Activated CD8-positive, alpha-beta memory T cell treated with anti-CD3 and anti-CD28 coated beads, Interleukin-2, amount 50 U/mL, for 1 hour (primary cell): ENCODE data around the gene MEG3.

Experiments used
- DNase-seq: peaks from one replicate; pipeline ENCODE4 v3.0.0-alpha.2; 2020; ENCODE audit errors: extremely low read depth

Gene MEG3

DNA sequence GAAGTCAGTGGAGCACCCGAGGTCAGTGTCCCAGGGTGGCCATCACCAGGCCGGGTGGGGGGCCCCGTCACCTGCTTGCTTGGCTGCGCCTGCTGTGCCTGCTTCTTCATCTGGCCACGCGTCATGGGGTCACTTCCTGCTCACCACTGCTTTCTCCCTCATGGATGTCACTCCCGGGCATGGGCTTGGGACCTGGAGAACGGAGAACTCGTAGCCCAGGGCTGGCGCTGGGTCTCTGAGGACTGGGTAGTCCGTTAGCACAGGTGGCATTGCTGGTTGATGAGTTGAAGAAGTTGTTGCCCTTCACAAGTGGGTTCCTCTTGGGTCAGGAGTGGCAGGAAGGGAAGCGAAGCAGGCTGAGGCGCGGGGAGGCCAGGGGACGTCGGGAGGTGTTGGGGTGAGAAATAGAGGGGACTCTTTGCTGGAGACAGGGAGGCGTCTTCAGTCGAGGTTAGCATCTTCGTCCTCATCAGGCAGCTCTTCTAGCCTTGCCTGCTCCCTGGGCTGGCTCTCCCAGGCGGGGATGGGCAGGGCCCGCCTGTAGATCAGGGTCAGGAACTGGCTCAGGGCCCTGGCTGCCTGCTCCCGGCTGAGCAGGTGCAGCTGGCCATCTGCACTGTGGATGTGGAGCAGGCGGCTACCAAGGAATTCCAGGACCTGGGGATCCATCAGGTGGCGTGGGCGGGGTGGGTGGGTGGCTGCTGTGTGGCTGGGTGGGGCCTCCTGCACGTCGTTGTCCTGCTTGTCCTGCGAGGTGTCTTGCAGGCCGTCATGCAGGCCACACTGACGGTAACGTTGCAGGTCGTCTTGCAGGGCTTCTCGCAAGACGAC is 54.6 kb downstream of the MEG3 start:
- no peak for DNase-seq

DNA sequence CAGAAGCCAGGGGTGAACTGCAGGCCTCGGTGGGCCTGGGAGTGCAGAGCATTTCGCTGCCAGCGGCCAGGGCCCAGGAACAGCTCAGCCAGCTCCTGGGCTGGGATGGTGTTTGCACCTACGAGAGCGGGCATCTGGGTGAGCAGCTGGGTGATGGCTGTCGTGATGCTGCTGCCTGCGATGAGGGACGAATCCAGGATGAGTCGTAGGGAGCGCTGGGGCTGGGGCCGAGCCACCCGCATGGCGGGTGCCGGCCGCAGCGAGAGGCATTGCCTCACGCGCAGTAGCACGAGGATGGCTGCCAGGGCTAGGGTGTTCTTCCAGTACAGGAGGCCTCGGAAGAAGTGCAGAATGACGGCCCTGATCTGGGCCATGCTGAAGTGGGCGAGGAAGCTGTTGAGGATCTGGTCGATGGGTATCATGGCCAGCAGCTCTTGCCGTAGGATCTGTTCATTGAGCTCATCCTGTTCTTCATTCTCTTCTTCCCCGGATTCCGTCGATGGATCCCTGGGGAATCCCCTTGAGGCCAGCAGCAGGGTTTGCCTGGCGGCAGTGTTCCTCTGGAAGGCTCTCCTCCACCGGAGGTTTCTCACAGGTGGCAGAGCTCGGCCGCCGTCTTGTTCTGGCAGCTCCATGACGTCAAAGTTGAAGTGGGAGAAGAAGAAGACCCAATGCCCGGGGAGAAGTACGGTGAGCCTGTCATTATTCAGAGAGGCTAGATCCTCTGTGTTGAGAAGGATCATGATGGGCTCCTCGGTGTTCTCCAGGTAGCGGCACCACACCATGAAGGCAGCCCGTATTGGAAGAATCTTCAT is 55.5 kb downstream of the MEG3 start:
- DNase-seq: no peak

DNA sequence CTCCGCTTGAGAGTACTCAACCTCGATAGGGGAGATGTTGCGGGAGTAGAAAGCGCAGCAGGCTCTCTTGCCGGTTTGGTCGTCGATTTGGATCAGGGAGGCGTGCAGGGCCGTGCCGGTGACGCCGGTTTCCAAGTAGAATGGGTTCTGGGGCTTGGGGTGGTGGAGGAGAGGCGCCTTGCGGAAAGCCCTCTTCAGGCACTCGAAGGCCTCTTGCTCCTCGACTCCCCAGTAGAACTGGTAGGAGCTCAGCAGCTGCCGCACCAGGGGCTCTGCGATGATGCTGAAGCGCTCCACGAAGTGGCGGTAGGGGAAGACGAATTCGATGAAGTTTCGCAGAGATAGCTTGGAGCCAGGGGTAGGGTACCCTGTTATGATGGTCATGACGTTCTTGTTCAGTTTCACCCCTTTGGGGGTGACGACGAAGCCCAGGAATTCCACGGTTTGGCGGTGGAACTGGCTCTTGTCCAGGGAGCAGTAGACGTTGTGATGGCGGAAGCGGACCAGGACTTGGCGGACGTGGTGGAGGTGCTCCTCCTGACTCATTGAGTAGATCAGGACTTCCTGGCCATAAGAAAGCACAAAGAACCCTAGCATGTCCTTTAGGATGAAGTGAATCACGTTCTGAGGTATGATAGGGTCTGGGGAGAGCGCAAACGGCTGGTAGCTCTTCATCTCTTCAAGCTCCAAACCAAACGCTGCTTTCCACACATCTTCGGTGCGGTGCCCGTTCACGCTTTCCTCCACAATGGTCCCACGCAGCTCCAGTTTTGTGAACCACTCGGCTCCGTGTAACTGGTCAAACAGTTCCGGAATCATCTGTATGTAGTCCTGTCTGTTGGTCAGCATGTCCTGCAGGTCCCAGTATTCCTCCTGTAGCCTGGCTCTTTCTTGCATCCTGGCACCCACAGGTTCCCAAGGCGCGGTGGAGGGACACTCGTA is 56.4 kb downstream of the MEG3 start:
- DNase-seq: no peak

DNA sequence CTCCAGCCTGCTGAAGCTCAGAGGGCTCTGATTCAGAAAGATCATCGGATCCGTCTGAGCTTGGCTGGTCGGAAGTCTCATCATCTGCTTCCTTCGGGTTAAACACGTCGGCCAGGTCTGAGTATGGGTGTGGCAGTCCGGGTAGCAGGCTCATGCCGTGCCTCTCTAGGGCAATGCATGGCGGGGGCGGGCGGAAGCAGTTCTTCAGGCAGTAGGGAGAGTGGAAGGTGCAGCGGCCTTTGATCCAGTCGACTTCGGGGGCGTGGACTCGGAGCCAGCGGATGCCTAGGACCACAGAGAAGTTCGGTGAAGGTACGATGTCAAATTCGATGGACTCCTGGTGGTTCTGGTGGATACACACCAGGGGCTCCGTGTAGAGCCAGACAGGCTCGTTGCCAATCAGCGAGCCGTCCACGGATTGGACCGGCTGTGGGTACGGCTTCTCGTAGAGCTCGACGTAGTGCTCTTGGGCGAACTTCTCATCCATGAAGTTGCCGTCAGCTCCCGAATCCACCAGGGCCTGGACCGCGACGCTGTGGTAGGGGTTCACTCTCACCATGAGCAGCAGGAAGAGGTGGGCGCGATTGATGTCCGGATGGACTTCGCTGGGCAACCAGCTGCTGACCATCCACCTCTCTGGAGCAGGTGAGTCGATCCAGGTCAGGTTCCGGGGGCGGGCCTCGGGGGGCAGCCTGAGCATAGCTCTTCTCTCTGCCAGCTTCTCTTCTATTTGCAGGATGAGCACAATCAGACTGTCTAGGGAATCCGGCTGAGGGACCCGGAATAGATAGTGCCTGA is 57.3 kb downstream of the MEG3 start:
- DNase-seq: no peak

DNA sequence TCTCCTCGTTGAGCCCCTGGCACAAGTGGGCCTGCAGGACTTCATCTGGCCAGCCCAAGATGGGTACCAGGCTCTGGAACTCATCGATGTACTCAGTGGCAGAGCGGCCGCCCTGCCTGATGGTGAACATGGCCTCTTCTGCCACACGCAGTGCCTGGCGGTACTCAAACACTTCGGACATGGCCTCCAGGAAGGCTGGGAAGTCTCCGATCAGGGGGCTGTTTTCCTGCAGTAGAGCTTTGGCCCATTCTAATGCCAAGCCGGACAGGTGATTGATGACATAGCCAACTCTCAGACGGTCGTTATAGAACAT is 57.8 kb downstream of the MEG3 start:
- no peak for DNase-seq

DNA sequence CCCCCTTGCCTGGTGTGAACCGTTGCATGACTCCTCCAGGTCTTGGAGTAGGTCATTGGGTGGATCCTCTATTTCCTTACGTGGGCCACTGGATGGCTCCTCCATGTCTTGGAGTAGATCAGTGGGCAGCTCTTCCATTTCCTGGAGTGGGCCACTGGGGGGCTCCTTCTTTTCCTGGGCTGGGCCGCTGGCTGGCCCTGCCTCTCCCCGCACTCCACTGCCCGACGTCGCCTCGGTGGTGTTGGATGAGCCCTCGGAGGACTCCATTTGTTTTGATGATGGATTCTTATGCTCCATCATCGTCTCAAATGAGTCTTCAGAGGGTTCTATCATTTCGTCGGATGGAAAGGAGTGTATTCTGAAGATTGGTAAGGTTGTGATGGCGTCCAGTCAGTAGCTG is 58.5 kb downstream of the MEG3 start:
- no peak for DNase-seq

DNA sequence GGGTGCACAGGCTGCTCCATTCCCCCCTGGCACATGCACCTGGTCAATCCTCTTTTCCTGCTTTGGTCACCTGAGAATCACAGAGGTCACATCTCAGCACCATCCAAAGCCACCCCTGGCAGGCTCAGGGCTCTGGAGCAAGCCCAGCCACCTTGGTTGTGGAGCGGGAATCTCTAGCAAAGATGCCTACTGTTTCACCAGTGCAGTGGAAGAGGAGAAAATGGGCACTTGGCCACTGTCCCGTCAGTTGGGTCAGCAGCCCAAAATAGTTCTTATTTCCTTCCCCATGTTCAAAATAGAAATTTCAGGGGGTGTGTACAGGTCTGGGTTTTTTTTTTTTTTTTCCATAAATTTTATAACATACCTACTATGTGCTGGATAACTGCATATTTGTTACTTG is 59.3 kb downstream of the MEG3 start:
- DNase-seq: no peak

DNA sequence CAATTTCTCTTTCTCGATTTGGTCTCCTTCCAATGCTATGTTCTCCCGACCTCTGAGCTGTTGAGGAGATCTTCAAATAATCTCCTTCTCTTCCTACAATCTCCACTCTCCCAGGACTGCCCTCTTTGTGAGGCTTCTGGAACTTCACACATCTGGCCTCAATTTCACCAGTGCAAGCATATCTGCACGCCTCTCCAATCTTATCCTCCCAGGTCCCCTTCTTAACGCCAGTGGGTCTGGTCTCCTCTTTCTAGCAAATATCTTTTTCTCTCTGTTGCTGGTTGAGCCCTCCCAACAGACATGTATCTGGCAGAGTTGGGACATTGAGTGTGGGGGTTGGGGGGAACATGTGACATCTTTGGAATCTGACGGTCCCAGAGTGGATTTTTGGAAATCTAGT is 59.7 kb downstream of the MEG3 start:
- DNase-seq: no peak

DNA sequence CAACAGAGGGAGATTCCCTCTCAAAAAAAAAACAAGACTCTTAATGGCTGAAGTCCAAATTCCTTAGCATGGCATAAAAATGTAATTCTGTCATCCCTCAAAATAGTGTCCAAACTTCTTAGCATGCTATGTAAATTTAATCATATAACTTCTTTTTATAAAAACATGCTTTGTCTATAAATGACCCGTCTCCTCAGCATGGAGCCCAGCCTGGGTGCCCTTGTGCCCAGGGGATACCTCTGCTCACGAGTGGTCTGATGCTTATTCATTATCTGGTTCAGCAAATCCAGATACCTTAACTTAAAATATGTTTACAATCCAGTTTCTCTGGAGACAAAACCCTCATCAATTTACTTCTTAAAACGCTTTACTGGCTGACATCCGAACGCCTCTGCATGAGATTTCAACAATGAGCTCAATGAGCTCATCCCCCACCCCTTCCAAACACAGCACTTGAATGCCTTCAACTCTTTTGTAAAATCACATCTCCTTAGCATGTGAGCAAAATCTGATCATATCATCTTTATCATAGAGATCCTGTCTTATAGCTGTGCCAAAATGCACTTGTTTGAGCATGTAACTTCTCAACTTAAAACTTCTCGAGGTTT is 61.9 kb downstream of the MEG3 start:
- DNase-seq: no peak

DNA sequence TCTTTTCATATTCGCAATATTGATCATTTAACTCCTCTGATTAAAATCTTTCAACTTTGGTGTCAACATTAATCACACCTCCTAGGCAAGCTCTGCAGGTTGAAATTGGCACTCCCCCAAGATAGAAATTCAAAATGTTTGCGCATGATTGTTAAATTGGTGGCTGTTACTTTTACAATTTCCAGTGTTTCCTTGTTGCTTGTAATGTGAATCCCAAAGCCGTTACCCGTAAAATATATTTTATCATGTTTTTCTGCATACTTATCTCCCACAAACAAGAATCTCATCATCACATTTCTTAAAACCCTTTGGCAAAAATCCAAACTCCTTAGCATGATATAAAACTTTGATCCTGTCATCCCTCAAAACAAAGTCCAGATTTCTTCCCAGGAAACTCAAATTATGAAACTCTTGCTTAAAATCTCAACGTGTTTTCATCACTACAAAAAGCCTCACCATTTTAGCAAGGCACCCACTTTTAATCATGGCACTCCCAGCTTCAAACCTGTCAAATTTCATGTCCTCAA is 62.9 kb downstream of the MEG3 start:
- DNase-seq: no peak

DNA sequence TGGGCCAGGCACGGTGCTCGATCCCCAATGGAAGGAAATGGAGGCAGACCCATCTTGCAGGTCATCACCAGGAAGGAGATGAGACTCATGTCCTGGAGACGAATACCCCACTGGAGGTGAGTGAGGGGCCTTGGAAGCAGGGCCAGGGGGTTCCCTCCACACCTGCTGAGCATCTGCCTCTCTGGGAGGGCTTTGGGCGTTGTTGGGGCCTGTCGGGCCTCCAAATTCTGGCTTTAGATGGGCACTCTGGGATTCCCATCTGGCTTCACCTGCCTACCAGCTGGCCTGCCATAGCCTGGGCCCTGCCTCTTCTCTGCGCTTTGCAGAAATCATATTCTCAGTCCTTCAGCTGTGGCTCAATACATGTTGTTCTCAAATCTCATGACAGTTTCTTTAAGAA is 63.7 kb downstream of the MEG3 start:
- DNase-seq: no peak

DNA sequence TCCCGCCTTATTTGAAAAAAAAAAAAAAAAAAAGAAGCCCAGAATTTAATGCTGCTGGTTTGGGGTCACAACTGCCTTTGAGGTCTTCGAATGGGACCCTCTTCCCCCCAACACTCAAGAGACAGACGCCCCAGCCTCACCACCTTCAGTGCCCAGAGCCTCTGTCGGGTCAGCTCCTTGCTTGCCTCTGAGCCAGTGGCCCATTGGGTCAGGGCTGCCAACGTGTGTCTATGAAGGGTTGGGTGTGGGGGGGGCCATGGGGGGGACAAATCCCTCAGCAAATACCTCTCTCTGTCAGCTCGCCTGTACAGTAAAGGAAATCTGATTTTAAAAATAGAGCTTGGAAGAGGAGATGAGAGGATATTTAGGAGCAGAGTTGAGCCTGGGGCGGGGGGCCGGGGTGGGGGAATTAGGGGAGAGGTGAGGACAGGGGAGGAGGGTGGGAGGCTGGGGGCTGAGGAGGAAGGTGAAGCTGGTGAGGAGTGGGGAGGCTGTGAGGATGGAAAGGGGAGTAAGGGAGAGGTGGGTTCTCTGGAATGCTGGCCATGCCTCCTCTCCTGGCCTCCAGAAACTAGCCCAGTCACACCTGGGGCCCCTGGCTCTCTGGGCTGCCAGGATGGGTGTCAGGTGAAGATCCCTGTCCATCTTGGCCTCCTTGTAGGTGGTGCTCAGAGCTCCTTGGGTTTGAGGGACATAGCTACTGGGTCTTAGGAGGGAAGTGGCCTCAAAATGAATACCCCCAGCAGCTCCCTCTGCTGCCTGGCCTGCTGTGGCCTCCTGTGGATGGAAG is 64.3 kb downstream of the MEG3 start:
- DNase-seq: no peak

DNA sequence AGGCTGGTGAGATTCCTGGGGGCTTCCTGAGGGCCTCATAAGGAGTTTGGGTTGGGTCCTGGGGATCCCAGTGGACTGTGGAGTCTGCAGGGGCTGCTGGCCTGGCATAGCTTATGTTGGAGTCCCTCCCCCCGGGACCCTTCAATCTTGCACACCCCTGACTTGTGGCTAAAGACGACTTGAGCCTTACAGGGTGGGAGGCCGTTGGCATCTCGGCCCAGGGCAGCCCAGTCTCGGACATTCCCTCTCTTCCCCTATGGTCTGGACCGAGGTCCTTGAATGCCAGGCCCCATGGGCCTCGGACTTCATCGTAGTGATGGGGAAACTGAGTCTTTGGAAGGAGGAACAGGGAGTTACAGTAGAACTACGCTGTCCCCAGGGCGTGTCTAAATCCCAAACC is 65.1 kb downstream of the MEG3 start:
- DNase-seq: no peak

DNA sequence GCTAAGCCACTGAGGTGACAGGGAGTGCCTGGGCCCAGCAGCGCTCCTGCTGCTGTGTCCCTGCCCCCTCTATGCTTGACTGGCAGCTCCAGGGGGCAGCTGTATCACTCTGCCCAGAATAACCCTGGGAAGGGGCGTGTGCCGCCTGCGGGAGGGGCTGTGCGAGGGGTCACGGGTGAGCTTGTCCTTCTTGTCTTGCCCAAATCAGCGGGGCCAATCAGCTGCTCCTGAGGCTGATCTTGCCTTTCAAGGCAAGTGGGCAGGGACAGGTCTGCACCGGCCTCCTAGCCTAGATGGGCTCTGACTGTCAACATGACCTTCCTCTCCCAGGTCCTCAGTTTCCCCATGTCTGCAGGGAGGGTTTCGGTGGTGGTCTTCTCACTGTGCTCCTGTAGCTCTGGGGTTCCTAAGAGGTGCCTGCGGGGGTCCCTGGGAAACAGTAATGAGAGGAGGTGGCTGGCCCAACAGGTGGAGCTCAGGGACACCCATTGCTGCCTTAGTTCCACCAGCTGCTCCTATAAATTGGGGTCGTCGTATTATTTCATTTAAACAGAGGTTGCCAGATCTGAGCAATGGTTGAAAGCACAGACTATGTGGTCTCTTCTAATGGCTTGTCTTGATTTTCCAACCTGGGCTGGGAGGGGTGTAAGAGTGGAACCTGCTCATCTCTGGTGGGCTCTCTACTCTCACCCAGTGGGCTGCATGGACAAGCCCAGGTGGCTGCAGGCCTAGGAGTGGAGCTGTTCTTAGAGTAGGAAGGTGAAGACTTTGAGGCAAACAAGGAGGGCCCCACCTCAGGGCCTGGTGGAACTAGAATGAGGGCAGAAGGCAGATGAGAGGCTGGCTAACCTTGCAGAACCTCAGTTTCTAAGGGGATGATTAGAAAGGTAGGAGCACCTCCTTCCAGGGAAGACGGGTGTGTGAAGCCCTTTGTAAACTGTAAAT is 65.9 kb downstream of the MEG3 start:
- no peak for DNase-seq

DNA sequence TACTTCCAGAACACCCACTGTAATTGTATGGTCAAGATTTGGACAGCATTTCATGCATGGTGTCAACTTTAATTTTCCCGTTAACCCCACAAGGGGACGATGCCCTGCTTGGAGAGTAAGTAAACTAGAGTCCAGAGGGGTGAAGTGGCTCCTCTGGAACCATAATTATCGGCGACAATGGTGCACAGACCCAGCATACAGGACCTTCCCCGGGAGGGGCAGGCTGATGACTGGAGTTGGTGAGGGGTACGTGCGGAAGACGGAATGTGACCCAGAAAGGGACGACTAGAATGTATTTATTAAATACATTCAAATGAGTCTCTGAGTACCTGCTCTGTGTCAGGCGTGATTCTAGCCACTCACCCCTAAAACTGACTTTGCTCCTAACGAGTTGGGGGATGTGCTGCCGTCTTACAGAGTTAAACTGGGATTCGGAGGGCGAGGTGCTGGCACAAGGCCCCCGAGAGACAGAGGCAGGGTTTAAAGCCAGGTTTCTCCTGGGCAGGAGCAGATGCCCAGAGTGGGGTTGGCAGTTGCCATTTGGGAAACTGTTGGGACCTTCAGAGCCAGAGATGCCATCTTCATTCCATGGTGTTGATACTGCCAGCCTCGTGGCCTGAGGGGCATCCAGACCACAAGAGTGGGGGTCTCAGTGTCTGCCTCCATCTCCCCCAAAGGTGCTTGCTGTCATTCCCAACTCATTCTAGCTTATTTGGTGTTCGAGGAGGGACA is 66.7 kb downstream of the MEG3 start:
- DNase-seq: no peak

DNA sequence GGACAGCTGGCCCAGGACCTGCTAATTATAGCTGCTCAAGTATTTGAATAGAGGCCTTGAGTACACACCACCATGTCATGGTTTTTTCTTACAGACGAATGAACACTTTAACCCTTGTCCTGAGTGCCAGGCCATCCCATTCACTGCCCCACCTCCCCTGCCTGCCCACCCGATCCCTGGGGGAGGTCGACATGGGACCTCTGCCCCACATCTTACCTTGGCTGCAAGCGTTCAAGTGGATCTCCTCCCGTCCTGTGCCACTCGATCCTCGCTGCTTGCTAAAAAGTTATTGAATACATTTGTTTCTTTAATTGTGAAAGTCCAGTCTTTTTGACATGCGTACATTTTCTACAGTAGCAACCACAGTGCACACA is 67.3 kb downstream of the MEG3 start:
- DNase-seq: no peak

DNA sequence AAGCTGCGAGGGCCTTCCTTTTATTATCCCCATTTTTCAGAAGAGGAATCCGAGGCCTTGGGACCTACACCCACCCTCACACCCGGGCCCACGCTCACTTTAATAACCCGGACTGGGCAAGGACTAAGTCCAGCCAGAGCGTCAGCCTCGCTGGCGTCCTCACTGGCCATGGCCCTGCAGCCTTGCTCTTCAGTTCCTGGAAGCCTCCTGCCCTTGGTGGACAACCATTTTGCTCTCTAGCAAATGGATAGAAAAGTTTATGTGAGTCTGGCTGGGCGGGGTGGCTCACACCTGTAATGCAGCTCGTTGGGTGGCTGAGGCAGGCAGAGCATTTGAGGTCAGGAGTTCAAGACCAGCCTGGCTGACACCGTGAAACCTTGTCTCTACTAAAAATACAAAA is 67.8 kb downstream of the MEG3 start:
- DNase-seq: no peak

DNA sequence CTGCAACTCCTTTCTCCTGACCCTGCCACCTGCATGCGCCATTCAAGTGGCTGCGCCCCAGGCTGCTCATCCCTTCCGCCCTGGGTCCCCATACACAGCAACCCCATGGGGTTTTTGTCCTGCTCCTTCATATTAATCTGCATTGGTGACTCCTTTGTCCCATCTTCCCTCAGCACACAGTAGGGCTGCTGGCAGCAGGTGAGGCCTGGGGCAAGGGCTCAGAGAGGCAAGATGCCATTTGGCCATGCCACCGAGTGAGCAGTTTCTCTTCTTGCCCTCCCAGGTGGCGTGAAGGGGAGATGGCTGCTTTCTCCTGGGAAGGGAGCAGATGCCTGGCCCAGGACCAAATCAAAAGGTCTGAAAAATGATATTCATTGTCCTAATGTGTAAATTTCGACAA is 68.5 kb downstream of the MEG3 start:
- no peak for DNase-seq
